NCI-H1436 (cell line): ENCODE measurements around the gene ANKRD44.
"Not testable (repeated sequence)": the region's sequence is repeated elsewhere in the genome, so short reads cannot be mapped to it uniquely, and the experiment has no call there.

Experiments
- DNase-seq: peaks from one replicate; lab custom pipeline; 2025; lab: John Stamatoyannopoulos, UW

The ANKRD44 gene

DNA sequence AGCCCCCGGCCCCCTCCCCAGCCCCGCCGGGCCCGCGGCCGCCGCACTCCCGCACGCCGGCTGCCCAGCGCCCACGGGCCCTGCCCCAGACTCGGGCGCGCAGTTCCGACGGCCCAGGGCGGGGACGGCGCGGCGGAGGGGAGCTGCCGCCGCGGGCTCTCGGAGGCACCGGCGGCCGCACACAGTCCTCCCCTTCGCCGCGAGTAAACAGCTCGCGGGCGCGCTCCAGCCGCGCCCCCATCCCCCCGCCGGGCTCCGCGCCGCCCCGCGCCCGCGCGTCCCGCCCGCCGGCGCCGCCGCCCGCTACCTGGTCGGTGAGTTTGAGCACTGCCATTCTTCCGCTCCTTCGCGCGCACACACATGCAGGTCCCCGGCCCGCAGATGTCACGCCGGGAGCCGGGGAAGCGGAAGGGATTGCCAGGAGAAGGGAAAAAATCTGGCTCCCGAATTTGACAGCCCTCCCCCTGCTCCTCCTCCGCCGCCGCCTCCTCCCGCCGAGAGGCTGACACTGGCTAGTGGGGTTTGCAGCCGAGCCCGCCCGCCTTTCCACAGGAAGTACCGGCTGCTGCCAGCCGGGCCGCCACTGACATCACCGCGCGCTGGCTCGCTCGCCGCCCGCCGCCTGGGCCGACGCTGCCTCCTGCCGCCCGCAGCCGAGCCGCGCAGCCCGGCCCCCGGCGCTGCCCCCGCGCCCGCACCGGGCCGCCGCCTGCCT lies at the start of gene ANKRD44:
Gene ANKRD44, minus strand, starts transcription at position 510 of the 715 bp plus-strand sequence. Its CDS starts 176 bp downstream, at position 334.
- DNase-seq, result peak; percentile 61

GRCh38 chr2:197359859-197360258 lies 49.3 kb upstream of the ANKRD44 start:
- DNase-seq, result no peak

GRCh38 chr2:197358931-197359330 lies 48.4 kb upstream of the ANKRD44 start:
- no peak for DNase-seq

- no peak for DNase-seq
Measured at GRCh38 chr2:197357986-197358385, 47.4 kb upstream of the ANKRD44 start.

DNA sequence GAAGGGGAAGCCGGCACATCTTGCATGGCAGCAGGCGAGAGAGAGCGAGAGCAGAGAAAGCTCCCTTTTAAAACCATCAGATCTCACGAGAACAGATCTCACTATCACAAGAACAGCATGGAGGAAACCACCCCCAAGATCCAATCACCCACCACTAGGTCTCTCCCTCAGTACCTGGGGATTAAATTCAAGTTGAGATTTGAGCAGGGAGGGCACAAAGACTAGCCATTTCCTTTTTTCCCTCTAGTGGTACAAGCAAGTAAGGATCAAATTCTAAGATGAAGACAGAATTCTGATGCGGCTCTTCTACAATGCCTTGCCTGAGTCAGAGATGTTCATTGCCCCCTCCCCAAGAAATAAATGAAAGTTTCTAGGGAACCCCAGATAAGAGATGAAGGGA lies 45.6 kb upstream of the ANKRD44 start:
- no peak for DNase-seq

GRCh38 chr2:197354169-197354558 lies 43.6 kb upstream of the ANKRD44 start:
- DNase-seq, result no peak

DNA sequence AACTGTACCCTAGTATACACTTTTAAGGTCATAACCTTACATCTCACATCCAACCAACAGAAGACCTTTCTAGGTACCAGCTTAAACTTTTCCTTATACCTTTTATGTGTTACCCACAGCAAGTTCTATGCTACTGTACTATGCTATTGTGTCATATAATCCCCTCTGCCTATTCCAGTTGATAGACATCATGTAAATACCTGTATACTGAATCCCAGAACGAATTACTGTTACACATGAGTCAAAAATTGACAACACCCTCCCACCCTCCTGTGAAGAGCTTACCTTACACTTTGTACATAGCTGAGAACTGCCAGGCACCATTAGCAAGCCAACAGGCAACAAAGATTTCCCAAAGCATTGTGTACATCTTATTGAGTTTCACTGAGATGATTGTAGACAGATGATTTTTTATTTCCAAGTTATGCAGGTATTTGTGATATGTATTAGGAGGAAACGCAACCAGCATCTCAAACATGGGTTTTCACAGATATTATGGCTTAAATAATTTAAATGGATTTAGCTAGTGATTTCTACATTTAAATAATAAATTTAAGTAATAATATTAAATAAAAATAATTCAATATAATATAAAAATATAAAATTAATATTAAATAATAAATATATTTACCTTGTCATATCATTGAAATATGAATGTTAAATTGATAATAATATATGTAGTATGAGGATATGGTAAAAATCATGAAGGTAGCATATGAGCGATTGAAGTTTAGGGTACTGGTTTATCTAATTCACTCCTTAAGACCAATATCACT lies 43.0 kb upstream of the ANKRD44 start:
- DNase-seq, result no peak

DNA sequence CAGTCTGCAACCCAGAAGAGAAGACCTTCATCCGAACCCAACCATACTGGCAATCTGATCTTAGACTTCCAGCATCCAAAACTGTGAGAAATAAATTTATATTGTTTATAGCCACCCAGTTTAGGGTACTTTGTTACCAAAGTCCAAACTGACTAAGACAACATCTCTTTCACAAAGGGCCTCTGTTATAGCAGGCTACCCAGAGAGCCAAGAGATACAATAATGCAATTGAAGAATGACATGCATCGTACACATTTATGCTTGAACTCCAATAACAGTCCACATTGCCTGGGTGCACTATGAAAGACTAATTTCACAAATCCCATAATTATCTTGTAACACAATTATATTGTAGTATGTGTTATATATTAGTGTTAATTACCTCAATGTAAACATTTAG lies 39.1 kb upstream of the ANKRD44 start:
- no peak for DNase-seq

GRCh38 chr2:197348721-197349360 lies 38.3 kb upstream of the ANKRD44 start:
- DNase-seq, result no peak

DNA sequence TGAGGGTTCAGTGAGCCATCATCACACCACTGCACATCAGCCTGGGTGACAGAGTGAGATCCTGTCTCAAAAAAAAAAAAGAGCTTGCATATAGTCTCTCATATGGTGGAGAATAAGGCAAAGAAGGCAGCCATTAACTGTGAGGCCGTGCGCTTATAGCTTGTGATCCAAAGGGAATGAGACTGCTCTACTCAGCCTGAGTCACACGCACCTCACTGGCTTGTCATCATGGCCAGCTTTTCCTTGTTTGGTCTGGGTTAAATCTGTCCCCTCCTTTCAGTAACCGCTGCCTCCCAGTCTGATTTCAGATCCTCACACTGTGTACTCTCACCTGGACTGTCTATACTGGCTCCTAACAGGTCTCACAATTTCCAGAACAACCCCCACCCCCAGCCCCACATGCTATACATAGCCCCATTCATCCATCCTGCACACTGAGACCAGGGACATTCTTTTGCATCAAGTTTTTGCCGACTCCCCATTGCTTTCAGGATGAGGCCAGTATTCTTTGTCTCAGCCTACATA lies 35.3 kb upstream of the ANKRD44 start:
- no peak for DNase-seq

GRCh38 chr2:197343968-197344367 lies 33.4 kb upstream of the ANKRD44 start:
- DNase-seq, result not testable (repeated sequence)

- no peak for DNase-seq
Measured at GRCh38 chr2:197340591-197340990, 30.0 kb upstream of the ANKRD44 start.

- no peak for DNase-seq
Measured at GRCh38 chr2:197339496-197340220, 29.1 kb upstream of the ANKRD44 start.

- no peak for DNase-seq
Measured at GRCh38 chr2:197339016-197339415, 28.4 kb upstream of the ANKRD44 start.

DNA sequence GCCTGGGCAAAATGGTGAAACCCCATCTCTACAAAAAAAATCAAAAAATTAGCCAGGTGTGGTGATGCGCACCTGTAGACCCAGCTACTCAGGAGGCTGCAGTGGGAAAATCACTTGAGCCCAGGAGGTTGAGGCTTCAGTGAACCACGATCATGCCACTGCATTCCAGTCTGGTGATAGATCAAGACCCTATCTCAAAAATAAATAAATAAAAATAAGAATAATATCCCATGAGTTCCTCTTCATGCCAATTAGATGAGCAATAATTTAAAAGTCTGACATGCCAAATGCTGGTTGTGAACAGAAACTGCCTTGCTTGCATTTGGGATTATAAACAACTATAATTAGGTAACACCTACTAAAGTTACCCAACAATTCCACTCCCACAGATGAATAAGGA lies 22.1 kb upstream of the ANKRD44 start:
- DNase-seq, result no peak

GRCh38 chr2:197328461-197328860 lies 17.9 kb upstream of the ANKRD44 start:
- no peak for DNase-seq

- DNase-seq, result no peak
Measured at GRCh38 chr2:197327472-197328098, 17.0 kb upstream of the ANKRD44 start.

- DNase-seq, result no peak
Measured at GRCh38 chr2:197327073-197327471, 16.5 kb upstream of the ANKRD44 start.

GRCh38 chr2:197324801-197325200 lies 14.2 kb upstream of the ANKRD44 start:
- no peak for DNase-seq

- no peak for DNase-seq
Measured at GRCh38 chr2:197322724-197323720, 12.4 kb upstream of the ANKRD44 start.
